GM20431 (cell line): Measurements from ENCODE around the gene MAMSTR.
"Not testable (repeated sequence)": the region's sequence is repeated elsewhere in the genome, so short reads cannot be mapped to it uniquely, and the experiment has no call there.

ENCODE experiments used
- in situ Hi-C: fragments of 300-500 bp; cut with MseI, MboI; formaldehyde crosslinking; loops from one replicate; pipeline ENCODE4 v1.15.0; 2020; ENCODE audit warnings: low sequenced_read_pairs; ENCODE audit not compliant: unreplicated experiment

The MAMSTR gene

DNA sequence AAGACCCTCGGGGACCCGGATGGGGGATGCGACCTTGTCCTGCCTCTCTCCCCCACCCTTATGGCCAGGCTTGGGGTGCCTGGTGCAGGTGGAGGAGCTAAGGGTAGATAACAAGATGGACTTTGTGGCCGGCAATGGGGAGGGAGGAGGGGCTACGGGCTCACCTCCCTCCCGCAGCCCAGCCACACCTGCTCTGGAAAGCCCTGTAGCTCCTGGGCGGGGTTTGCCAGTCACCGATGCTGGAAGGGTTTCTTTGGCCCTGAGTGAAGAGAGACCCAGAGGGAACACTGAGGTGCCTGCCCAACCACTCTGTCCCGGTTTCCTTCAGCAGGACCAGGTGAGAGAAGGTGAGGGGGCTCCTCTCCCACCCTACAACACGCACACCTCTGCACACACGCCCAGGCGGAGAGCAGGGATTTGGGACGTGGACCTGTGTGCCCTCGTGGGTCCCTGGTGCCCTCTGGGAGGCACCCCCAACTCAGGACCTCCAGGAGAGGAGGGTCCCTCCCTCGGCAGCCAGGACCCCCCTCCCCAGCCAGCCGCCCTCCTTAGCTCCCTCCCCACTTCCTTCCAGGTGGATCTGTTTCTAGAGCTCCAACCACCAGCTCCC is 23.7 kb downstream of the MAMSTR start, which contains the start of gene FUT2:
Gene FUT2 (plus strand): TSS at position 229 of the 610 bp plus-strand sequence. CDS start 6,986 bp downstream, outside the sequence.
- in situ Hi-C loops = no loop called here

GRCh38 chr19:48693629-48694028 is 25.9 kb downstream of the MAMSTR start:
- in situ Hi-C loops = not testable (repeated sequence)

- in situ Hi-C loops = no loop called here
Observed at GRCh38 chr19:48689449-48689848, 30.1 kb downstream of the MAMSTR start.

GRCh38 chr19:48687776-48688175 is 31.7 kb downstream of the MAMSTR start:
- in situ Hi-C loops = no loop called here

DNA sequence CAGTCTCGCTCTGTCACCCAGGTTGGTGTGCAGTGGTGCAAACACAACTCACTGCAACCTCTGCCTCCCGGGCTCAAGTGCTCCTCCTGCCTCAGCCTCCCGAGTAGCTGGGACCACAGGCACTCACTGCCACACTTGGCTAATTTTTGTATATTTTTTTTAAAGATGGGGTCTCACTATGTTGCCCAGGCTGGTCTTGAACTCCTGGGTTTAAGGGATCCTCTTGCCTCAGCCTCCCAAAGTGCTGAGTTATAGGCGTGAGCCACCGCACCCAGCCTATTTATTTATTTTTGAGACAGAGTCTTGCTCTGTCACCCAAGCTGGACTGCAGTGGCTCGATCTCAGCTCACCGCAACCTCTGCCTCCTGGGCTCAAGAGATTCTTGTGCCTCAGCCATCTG is 32.9 kb downstream of the MAMSTR start:
- in situ Hi-C loops = not testable (repeated sequence)

- in situ Hi-C loops = no loop called here
Observed at GRCh38 chr19:48686088-48686487, 33.4 kb downstream of the MAMSTR start.

DNA sequence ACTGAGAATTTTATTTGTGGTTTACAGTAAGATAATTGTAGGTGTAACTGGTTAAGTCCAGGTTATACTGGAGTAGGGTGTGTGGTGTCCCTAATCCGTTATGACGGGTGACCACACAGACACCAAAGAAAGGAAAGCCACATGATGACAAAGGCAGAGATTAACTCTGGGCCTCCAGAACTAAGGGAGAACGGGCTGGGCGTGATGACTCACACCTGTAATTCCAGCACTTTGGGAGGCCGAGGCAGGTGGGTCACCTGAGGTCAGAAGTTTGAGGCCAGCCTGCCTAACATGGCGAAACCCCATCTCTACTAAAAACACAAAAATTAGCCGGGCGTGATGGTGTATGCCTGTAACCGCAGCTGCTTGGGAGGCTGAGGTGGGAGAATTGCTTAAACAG is 33.9 kb downstream of the MAMSTR start:
- in situ Hi-C loops = no loop called here

DNA sequence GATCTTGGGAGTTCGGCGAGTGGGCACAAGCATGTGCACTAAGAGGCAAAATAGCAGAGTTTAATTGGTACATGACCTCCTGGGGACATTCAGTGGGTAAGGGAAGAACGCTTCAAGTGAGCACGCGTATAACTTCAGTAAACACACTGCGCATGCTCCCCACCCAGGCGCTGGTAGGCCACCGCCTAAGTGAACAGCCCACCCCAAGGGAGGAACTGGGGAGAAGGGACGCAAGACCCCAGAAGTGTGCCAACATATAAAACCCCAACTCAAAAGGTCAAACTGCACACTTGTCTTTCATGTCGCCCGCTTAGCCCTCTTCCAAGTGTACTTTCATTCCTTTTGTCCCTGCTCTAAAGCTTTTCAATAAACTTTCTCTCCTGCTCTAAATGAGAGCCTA is 36.2 kb downstream of the MAMSTR start:
- in situ Hi-C loops = no loop called here

GRCh38 chr19:48681127-48681470 is 38.4 kb downstream of the MAMSTR start:
- in situ Hi-C loops = no loop called here

DNA sequence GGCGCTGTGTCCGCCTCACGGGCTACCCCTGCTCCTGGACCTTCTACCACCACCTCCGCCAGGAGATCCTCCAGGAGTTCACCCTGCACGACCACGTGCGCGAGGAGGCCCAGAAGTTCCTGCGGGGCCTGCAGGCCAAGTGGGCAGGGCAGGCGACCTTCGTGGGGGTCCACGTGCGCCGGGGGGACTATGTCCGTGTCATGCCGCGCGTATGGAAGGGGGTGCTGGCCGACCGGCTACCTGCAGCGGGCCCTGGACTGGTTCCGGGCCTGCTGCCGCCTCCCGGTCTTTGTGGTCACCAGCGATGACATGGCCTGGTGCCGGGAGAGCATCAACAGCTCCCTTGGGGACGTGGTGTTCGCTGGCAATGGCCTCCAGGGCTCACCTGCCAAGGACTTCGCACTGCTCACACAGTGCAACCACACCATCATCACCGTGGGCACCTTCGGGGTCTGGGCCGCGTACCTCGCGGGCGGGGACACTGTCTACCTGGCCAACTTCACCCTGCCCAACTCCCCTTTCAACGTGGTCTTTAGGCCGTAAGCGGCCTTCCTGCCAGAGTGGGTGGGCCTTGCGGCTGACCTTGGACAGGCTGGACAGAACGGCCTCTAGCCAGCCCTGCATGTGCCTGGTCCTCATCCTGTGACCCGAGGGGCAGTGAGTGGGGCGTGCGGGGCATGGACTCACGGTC is 38.9 kb downstream of the MAMSTR start:
- in situ Hi-C loops = no loop called here

- in situ Hi-C loops = not testable (repeated sequence)
Observed at GRCh38 chr19:48680006-48680405, 39.5 kb downstream of the MAMSTR start.

GRCh38 chr19:48678201-48678600 is 41.3 kb downstream of the MAMSTR start:
- in situ Hi-C loops = no loop called here

- in situ Hi-C loops = no loop called here
Observed at GRCh38 chr19:48676887-48677286, 42.6 kb downstream of the MAMSTR start.

GRCh38 chr19:48676487-48676886 is 43.0 kb downstream of the MAMSTR start:
- in situ Hi-C loops = no loop called here

- in situ Hi-C loops = no loop called here
Observed at GRCh38 chr19:48674921-48675824, 44.4 kb downstream of the MAMSTR start.

GRCh38 chr19:48674216-48674809 is 45.2 kb downstream of the MAMSTR start:
- in situ Hi-C loops = no loop called here

DNA sequence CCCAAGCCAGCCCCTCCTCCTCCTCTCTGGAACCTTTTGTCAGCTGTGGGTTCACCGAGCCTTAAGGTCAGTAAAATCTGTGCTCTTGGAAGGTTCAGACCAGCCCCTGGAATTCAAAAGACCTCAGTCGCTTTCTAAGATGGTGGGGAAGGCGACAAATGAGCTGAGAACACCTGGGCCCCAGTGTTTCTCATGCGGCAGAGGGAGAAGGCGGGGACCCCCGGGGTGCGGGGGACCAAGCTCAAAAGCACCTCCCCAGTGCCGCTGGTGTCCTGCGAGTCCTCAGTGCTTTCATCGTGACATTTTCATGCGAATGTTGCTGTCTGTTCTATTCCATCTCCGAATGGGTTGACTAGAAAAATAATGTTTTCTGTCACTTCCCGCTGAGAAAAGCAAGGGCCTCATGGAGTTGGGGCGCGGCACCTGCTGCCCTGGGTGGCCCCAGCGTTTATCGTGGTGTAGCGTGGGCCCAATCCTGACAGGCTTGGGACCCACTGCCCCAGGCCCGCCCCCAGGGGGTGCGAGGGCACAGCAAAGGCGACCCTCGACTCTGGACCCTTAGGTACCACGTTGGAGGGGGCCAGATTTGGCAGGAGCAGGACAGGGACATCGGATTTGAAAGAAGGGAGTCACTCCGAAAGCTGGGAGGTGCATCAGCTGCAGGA is 46.0 kb downstream of the MAMSTR start:
- in situ Hi-C loops = no loop called here

DNA sequence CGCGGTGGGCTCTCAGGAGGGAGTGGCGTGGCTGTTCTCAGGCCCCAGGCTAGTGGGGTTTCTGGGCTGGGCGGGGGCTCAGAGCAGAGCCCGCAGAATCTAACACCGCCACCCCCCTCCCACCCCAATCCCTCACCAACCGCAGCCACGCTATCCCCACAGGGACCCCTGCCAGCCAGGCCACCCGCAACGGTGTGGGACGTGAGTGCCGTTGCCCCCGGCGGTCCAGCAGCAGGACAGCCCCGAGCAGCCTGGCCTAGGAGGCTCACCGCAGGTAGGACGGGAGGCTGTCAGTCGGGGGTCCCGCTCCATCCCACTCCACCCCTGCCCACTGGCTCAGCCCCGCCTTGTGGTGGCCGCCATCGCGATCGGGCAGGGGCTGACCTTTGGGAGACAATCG is 46.5 kb downstream of the MAMSTR start, which contains the start of gene NTN5:
Gene NTN5 (minus strand): TSS at position 24 of the 400 bp plus-strand sequence. CDS start 2,031 bp downstream, outside the sequence.
- in situ Hi-C loops = no loop called here

GRCh38 chr19:48671446-48671995 is 48.0 kb downstream of the MAMSTR start:
- in situ Hi-C loops = no loop called here
